OCI-LY7 (cell line): ENCODE measurements around the gene RUFY3. TPM values are rescaled to one million over a fixed set of nuclear protein-coding genes. Genes with fewer than 3 reads are reported as not detected.

Experiments used
- BruUV-seq: library from RNA; stranded (reverse); fragments of 400-500 nt; replicated peaks from 2 replicates; lab custom pipeline; 2021; lab: Mats Ljungman, UMichigan
- CTCF ChIA-PET: fragments of 300-600 bp; sonication (Branson Sonifier 250); formaldehyde crosslinking; loops from one replicate; lab custom pipeline; 2022; ENCODE audit warnings: antibody characterized with exemption; ENCODE audit not compliant: unreplicated experiment; lab: Charles Lee
- POLR2A ChIA-PET: fragments of 300-600 bp; sonication (Branson Sonifier 250); formaldehyde crosslinking; loops from one replicate; lab custom pipeline; 2022; ENCODE audit warnings: antibody characterized with exemption; lab: Charles Lee
- DNase-seq: peaks from one replicate; pipeline ENCODE4 v3.0.0-alpha.2; 2015; ENCODE audit warnings: low spot score
- H2AFZ ChIP-seq: fragments of 200-600 bp; sonication (generic), shearing (Covaris generic); 2 replicates; pipeline ENCODE4 v1.6.1; 2014; ENCODE audit warnings: mild to moderate bottlenecking, antibody characterized with exemption, low read length, moderate library complexity
- H3K27ac ChIP-seq: fragments of 200-600 bp; sonication (generic); 2 replicates; pipeline ENCODE4 v1.5.1; 2014; ENCODE audit warnings: mixed run types, low read depth, mild to moderate bottlenecking, moderate library complexity, low read length, inconsistent platforms; ENCODE audit not compliant: poor library complexity, severe bottlenecking
- H3K36me3 ChIP-seq: fragments of 200-600 bp; sonication (generic); 2 replicates; pipeline ENCODE4 v1.6.1; 2014; ENCODE audit warnings: mild to moderate bottlenecking, antibody characterized with exemption, low read length, moderate library complexity, mixed read lengths; ENCODE audit not compliant: insufficient read depth
- H3K4me1 ChIP-seq: fragments of 200-600 bp; sonication (generic); 2 replicates; pipeline ENCODE4 v1.5.1; 2014; ENCODE audit warnings: mild to moderate bottlenecking, low read length; ENCODE audit not compliant: insufficient read depth, poor library complexity, severe bottlenecking
- H3K4me2 ChIP-seq: fragments of 200-600 bp; sonication (generic); 2 replicates; pipeline ENCODE4 v1.6.1; 2014; ENCODE audit warnings: mild to moderate bottlenecking, low read length
- H3K4me3 ChIP-seq: fragments of 200-600 bp; sonication (generic); 2 replicates; pipeline ENCODE4 v1.5.1; 2014; ENCODE audit warnings: mild to moderate bottlenecking, low read depth, low read length; ENCODE audit not compliant: poor library complexity, severe bottlenecking
- H3K79me2 ChIP-seq: fragments of 200-600 bp; sonication (generic); 2 replicates; pipeline ENCODE4 v1.6.1; 2016; ENCODE audit warnings: low read depth, mild to moderate bottlenecking, low read length, moderate library complexity, mixed read lengths; ENCODE audit not compliant: insufficient read depth
- H3K9me2 ChIP-seq: fragments of 200-600 bp; sonication (generic); 2 replicates; pipeline ENCODE4 v1.6.1; 2016; ENCODE audit warnings: mild to moderate bottlenecking, low read length, mixed read lengths; ENCODE audit not compliant: insufficient read depth
- H3K9me3 ChIP-seq: fragments of 200-600 bp; sonication (generic); 2 replicates; pipeline ENCODE4 v1.6.1; 2014; ENCODE audit warnings: mild to moderate bottlenecking, mixed run types, low read length, mixed read lengths
- H4K20me1 ChIP-seq: fragments of 200-600 bp; sonication (generic); 2 replicates; pipeline ENCODE4 v1.6.1; 2014; ENCODE audit warnings: mild to moderate bottlenecking, antibody characterized with exemption, low read length, moderate library complexity, mixed read lengths; ENCODE audit not compliant: insufficient read depth
- EZH2phosphoT487 ChIP-seq: fragments of 200-600 bp; sonication (generic); IDR thresholded peaks from 2 replicates; pipeline ENCODE4 v1.6.1; 2018; ENCODE audit warnings: low read depth, borderline replicate concordance, mild to moderate bottlenecking, mixed run types, antibody characterized with exemption, low read length, moderate library complexity, mixed read lengths
- intact Hi-C: fragments of 100-400 bp; cut with micrococcal nuclease; formaldehyde crosslinking; loops from one replicate; pipeline ENCODE4 v1.10.0; 2022; ENCODE audit not compliant: unreplicated experiment
- total RNA-seq, 2 experiments: library from RNA; depleted of rRNA in 1 of 2; stranded (reverse); fragments of >200 nt in 1 of 2; shearing (Covaris generic) in 1 of 2; gene quantifications; 2 replicates each; pipeline ENCODE4 v1.2.3, GENCODE V29; 2014 to 2022
- TF ChIP-seq, protein P1 (sequence below): fragments of 200-600 bp; sonication (generic); conservative IDR thresholded peaks from 2 replicates; pipeline ENCODE4 v1.5.1; 2014; ENCODE audit warnings: mild to moderate bottlenecking, antibody characterized with exemption, low read length, moderate library complexity, mixed read lengths

Gene RUFY3
- total RNA-seq, 2 experiments from 2014 or later = 36.4 to 52.2 TPM

DNA sequence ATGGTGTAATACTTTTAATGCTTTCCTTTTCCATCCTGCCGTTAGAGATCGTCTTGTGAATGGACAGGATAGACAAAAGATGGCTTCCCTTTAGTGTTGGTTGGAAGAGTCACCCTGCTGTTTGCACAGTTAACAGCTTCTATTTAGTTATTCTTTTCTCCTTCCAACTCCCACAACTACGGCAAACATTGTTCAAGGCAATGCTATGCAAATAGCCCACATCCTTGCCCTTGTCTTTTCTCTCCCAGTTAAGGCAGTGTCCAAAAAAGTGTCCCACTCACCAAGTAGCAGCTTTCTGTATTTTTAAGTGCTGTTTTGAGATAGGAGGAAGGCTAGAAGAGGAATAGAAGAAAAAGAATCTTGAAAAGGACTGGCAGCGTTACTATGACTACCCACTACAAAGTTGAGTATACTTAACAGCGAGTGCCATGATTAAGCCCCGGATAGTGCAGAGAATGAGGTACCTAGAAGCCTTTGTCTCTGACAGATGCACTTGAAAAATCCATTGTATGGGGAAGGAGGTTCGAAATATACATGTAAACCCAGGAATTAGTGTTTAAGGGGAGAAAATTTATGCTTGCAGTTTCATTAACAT lies 12.1 kb upstream of the RUFY3 start:
- POLR2A ChIA-PET = interaction anchor here (0.6 kb wide), 1 partner anchor 46 kb away, joined by 3 read pairs; no protein-coding TSS in a partner anchor
- no peaks in the 10 kb centered on the region for H3K36me3 ChIP-seq
- H3K4me1 ChIP-seq = peaks cover 61% of the 10 kb centered on the region
- intact Hi-C loops = loop anchor here (5.0 kb wide), 1 partner anchor 283 kb away; the partner anchor contains the start of gene DCK
- H3K4me2 ChIP-seq = peak overlapping the region; percentile 32; the same call in 1 of the 2 replicates
- BruUV-seq = no TSS peak
- no peak overlapping the region for H3K27ac ChIP-seq
- no peaks in the 10 kb centered on the region for H4K20me1 ChIP-seq
- CTCF ChIA-PET = no interaction called here
- H2AFZ ChIP-seq = no peak overlapping the region
- TF ChIP-seq, protein P1, sequence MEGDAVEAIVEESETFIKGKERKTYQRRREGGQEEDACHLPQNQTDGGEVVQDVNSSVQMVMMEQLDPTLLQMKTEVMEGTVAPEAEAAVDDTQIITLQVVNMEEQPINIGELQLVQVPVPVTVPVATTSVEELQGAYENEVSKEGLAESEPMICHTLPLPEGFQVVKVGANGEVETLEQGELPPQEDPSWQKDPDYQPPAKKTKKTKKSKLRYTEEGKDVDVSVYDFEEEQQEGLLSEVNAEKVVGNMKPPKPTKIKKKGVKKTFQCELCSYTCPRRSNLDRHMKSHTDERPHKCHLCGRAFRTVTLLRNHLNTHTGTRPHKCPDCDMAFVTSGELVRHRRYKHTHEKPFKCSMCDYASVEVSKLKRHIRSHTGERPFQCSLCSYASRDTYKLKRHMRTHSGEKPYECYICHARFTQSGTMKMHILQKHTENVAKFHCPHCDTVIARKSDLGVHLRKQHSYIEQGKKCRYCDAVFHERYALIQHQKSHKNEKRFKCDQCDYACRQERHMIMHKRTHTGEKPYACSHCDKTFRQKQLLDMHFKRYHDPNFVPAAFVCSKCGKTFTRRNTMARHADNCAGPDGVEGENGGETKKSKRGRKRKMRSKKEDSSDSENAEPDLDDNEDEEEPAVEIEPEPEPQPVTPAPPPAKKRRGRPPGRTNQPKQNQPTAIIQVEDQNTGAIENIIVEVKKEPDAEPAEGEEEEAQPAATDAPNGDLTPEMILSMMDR = no peak
- no peak for TF ChIP-seq EZH2phosphoT487
- no peak for DNase-seq
- no peak overlapping the region for H3K4me3 ChIP-seq
- H3K9me3 ChIP-seq = no peaks in the 10 kb centered on the region
- no peaks in the 10 kb centered on the region for H3K9me2 ChIP-seq
- peaks cover 34% of the 10 kb centered on the region; the same call in 1 of the 2 replicates for H3K79me2 ChIP-seq

DNA sequence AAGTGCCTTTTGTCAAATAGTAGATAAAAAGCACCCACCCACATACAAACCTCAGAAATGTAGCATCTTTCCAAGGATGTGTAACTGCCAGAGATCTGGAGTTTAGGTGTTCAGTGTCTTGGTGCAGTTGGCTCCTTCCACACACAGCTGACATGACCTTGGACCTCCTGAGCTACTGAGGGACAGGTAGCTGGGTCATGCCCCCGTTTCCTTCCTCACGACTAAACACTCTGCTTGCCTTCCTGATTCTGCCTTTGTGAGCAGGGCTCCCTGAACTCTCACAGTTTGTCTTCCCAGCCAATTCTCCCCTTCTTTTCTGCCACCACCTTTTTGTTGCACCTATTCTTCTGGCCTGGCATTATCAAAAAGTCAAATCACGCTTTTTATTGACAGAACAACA lies 10.2 kb upstream of the RUFY3 start:
- intact Hi-C loops = no loop called here
- Histone ChIP-seq H3K4me2 (peak overlapping the region; percentile 74; the same call in 1 of the 2 replicates), H3K79me2 (peaks cover 30% of the 10 kb centered on the region; the same call in 1 of the 2 replicates), H3K9me3 (no peaks in the 10 kb centered on the region), H3K9me2 (no peaks in the 10 kb centered on the region), H3K4me1 (peaks cover 65% of the 10 kb centered on the region), H2AFZ (peak overlapping the region; percentile 12; the same call in 1 of the 2 replicates), H3K27ac (no peak overlapping the region), H4K20me1 (no peaks in the 10 kb centered on the region), H3K36me3 (no peaks in the 10 kb centered on the region), H3K4me3 (no peak overlapping the region)
- BruUV-seq = no TSS peak
- no peak for DNase-seq
- TF ChIP-seq, protein P1 = no peak
- no peak for TF ChIP-seq EZH2phosphoT487
- POLR2A ChIA-PET = interaction anchor here (1.3 kb wide), 1 partner anchor 48 kb away, joined by 4 read pairs; no protein-coding TSS in a partner anchor
- CTCF ChIA-PET = no interaction called here

DNA sequence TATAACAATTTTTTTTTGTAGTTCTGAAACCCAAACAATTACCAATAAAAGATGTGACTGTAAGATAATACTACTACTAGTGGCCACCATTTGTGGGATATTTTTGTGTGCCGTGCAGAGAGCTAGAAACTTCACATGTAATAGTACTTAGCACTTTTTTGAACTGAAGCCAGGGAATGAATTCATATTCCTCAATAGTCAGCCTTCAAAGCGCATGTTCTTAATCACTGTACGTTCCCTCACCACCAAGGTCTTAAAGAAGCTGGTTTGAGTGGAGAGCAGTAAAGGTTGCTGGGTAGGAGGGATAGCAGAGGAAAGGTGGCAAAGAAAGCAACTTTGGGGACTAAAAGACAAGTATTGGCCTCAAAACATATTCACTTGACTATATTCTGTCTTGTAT lies 9.6 kb upstream of the RUFY3 start:
- intact Hi-C loops = no loop called here
- peak overlapping the region; percentile 74; the same call in 1 of the 2 replicates for H3K4me2 ChIP-seq
- H3K36me3 ChIP-seq = no peaks in the 10 kb centered on the region
- H4K20me1 ChIP-seq = no peaks in the 10 kb centered on the region
- no peak overlapping the region for H3K4me3 ChIP-seq
- no peaks in the 10 kb centered on the region for H3K9me3 ChIP-seq
- peak overlapping the region; percentile 12; the same call in 1 of the 2 replicates for H2AFZ ChIP-seq
- ChIA-PET CTCF (no interaction called here), POLR2A (interaction anchor here (0.6 to 2.0 kb wide), 5 partner anchors 12 to 47 kb away, joined by 3 to 10 read pairs (median 4); no protein-coding TSS in a partner anchor)
- H3K9me2 ChIP-seq = no peaks in the 10 kb centered on the region
- no TSS peak for BruUV-seq
- no peak overlapping the region for H3K27ac ChIP-seq
- peaks cover 24% of the 10 kb centered on the region; the same call in 1 of the 2 replicates for H3K79me2 ChIP-seq
- peaks cover 59% of the 10 kb centered on the region for H3K4me1 ChIP-seq
- TF ChIP-seq, protein P1 = no peak
- no peak for TF ChIP-seq EZH2phosphoT487
- no peak for DNase-seq
